A549 (cell line): Measurements from ENCODE around the gene MID1IP1. TPM values are rescaled to one million over a fixed set of nuclear protein-coding genes. Genes with fewer than 3 reads are reported as not detected.
A peak's percentile ranks its signal among the peaks of the same experiment; 100 is the strongest.

ENCODE experiments used
- ATAC-seq, 2 experiments: fragments of 200-7000 bp in 1 of 2; fragments of >200 bp in 1 of 2; cut with Nextera tagmentation in 1 of 2; cut with Tn5 transposase in 1 of 2; 3 replicates each; pipeline versions ENCODE4 v1.8.0 to v1.9.1; 2018 to 2020; ENCODE audit warnings: mild to moderate bottlenecking in 1 of 2, moderate library complexity in 1 of 2
- CTCF ChIA-PET: fragments of 300-600 bp; sonication (Branson Sonifier 250); formaldehyde crosslinking; extraction: SDS; loops from one replicate; lab custom pipeline; 2021; ENCODE audit warnings: antibody characterized with exemption, inconsistent platforms; lab: Yijun Ruan, JAX
- POLR2A ChIA-PET: fragments of 350-600 bp; formaldehyde crosslinking; extraction: SDS; loops from one replicate; lab custom pipeline; 2021; ENCODE audit warnings: antibody characterized with exemption, inconsistent platforms; lab: Yijun Ruan, JAX
- DNase-seq, 2 experiments: peaks; one replicate each; pipeline versions ENCODE4 v3.0.0 to v3.0.0-alpha.2; 2011 to 2016; ENCODE audit warnings: low read depth in 1 of 2, low spot score in 1 of 2
- FAIRE-seq: peaks from 2 replicates; lab custom pipeline; 2011; peaks lifted over from hg19 to GRCh38; lab: Jason Lieb, UNC
- H3K27ac ChIP-seq, 2 experiments: fragments of >200 bp; sonication (Bioruptor Twin); formaldehyde crosslinking; 3 replicates each; pipeline ENCODE4 v1.5.1; 2016 to 2017
- H3K4me1 ChIP-seq: fragments of >200 bp; sonication (Bioruptor Twin); formaldehyde crosslinking; 3 replicates; pipeline ENCODE4 v1.6.1; 2016
- H3K4me2 ChIP-seq: fragments of >200 bp; sonication (Bioruptor Twin); formaldehyde crosslinking; 3 replicates; pipeline ENCODE4 v1.6.1; 2016
- H3K4me3 ChIP-seq: fragments of >200 bp; sonication (Bioruptor Twin); formaldehyde crosslinking; 3 replicates; pipeline ENCODE4 v1.5.1; 2016
- H3K9me3 ChIP-seq: fragments of >200 bp; sonication (Bioruptor Twin); formaldehyde crosslinking; 3 replicates; pipeline ENCODE4 v1.6.1; 2016
- BCL3 ChIP-seq: fragments of >200 bp; sonication (Bioruptor Twin); formaldehyde crosslinking; IDR thresholded peaks from 3 replicates; pipeline ENCODE4 v1.6.1; 2016
- CBX2 ChIP-seq: fragments of 200-600 bp; sonication (generic); IDR thresholded peaks from 2 replicates; pipeline ENCODE4 v1.6.1; 2016; ENCODE audit warnings: low read depth, mild to moderate bottlenecking, borderline replicate concordance
- E2F6 ChIP-seq: IDR thresholded peaks from 2 replicates; pipeline ENCODE4 v1.6.1; 2012; ENCODE audit warnings: low read depth, borderline replicate concordance
- EHF ChIP-seq: fragments of 250-450 bp; sonication (Bioruptor Pico); IDR thresholded peaks from 2 replicates; pipeline ENCODE4 v1.5.0; 2020; ENCODE audit warnings: mild to moderate bottlenecking
- EHMT2 ChIP-seq: fragments of 200-600 bp; sonication (generic); IDR thresholded peaks from 2 replicates; pipeline ENCODE4 v1.6.1; 2016; ENCODE audit warnings: antibody characterized with exemption, low read depth, mild to moderate bottlenecking, moderate library complexity
- EP300 ChIP-seq, 2 experiments: fragments of >200 bp; sonication (Bioruptor Twin); formaldehyde crosslinking; IDR thresholded peaks; 2 replicates in 1 of 2; 3 replicates in 1 of 2; pipeline ENCODE4 v1.6.1; 2016 to 2017
- ESRRA ChIP-seq: fragments of 150-350 bp; IDR thresholded peaks from 2 replicates; pipeline ENCODE4 v1.6.1; 2014; ENCODE audit warnings: mild to moderate bottlenecking, low read length, borderline replicate concordance
- FOXS1 ChIP-seq: fragments of 250-450 bp; sonication (Bioruptor Pico); IDR thresholded peaks from 2 replicates; pipeline ENCODE4 v1.5.0; 2020; ENCODE audit warnings: mild to moderate bottlenecking, moderate library complexity
- HES2 ChIP-seq: fragments of >200 bp; sonication (Bioruptor Twin); formaldehyde crosslinking; IDR thresholded peaks from 2 replicates; pipeline ENCODE4 v1.6.1; 2016
- HOXA7 ChIP-seq: fragments of 250-450 bp; sonication (Bioruptor Pico); IDR thresholded peaks from 2 replicates; pipeline ENCODE4 v1.5.0; 2020; ENCODE audit warnings: mild to moderate bottlenecking, moderate library complexity
- HOXB5 ChIP-seq: fragments of 250-450 bp; sonication (Bioruptor Pico); IDR thresholded peaks from 2 replicates; pipeline ENCODE4 v1.5.0; 2020; ENCODE audit warnings: mild to moderate bottlenecking, moderate library complexity
- JUN ChIP-seq, 2 experiments: fragments of >200 bp; sonication (Bioruptor Twin); formaldehyde crosslinking; IDR thresholded peaks; 2 replicates in 1 of 2; 3 replicates in 1 of 2; pipeline ENCODE4 v1.6.1; 2016 to 2017
- JUNB ChIP-seq: fragments of >200 bp; sonication (Bioruptor Twin); formaldehyde crosslinking; IDR thresholded peaks from 2 replicates; pipeline ENCODE4 v1.6.1; 2016
- KDM5A ChIP-seq: fragments of 200-600 bp; sonication (generic); IDR thresholded peaks from 2 replicates; pipeline ENCODE4 v1.6.1; 2016; ENCODE audit warnings: antibody characterized with exemption, mild to moderate bottlenecking
- MAFK ChIP-seq: fragments of 450-650 bp; IDR thresholded peaks from 2 replicates; pipeline ENCODE4 v1.6.1; 2014; ENCODE audit not compliant: partially characterized antibody
- MAX ChIP-seq: IDR thresholded peaks from 2 replicates; pipeline ENCODE4 v1.6.1; 2012
- MYC ChIP-seq: IDR thresholded peaks from 2 replicates; pipeline ENCODE4 v1.6.1; 2012; ENCODE audit warnings: mild to moderate bottlenecking, inconsistent platforms, low read length, improper control_type of control experiment, borderline replicate concordance
- NFE2L2 ChIP-seq: fragments of 150-350 bp; conservative IDR thresholded peaks from 2 replicates; pipeline ENCODE4 v1.6.1; 2014; ENCODE audit warnings: low read length
- NPAS2 ChIP-seq: fragments of 250-450 bp; sonication (Bioruptor Pico); IDR thresholded peaks from 2 replicates; pipeline ENCODE4 v1.8.0; 2022; ENCODE audit warnings: mild to moderate bottlenecking, moderate library complexity, borderline replicate concordance
- PHF8 ChIP-seq: fragments of 200-600 bp; sonication (generic); IDR thresholded peaks from 2 replicates; pipeline ENCODE4 v1.6.1; 2016; ENCODE audit warnings: low read depth, mild to moderate bottlenecking, antibody characterized with exemption, moderate library complexity, borderline replicate concordance
- POLR2A ChIP-seq: IDR thresholded peaks from 2 replicates; pipeline ENCODE4 v1.6.1; 2012; ENCODE audit warnings: mild to moderate bottlenecking, low read length
- RARB ChIP-seq: fragments of 250-450 bp; sonication (Bioruptor Pico); IDR thresholded peaks from 2 replicates; pipeline ENCODE4 v1.8.0; 2021; ENCODE audit warnings: mild to moderate bottlenecking, moderate library complexity
- RFX5 ChIP-seq: fragments of 450-650 bp; IDR thresholded peaks from 2 replicates; pipeline ENCODE4 v1.7.1; 2014; ENCODE audit warnings: antibody characterized with exemption, mild to moderate bottlenecking, moderate library complexity
- RNF2 ChIP-seq: fragments of 200-600 bp; sonication (generic); IDR thresholded peaks from 2 replicates; pipeline ENCODE4 v1.6.1; 2016; ENCODE audit warnings: low read depth, mild to moderate bottlenecking, antibody characterized with exemption, moderate library complexity, borderline replicate concordance
- SMC3 ChIP-seq: fragments of >200 bp; sonication (Bioruptor Twin); formaldehyde crosslinking; IDR thresholded peaks from 3 replicates; pipeline ENCODE4 v1.6.1; 2018; ENCODE audit warnings: inconsistent platforms
- SREBF2 ChIP-seq: fragments of 450-650 bp; IDR thresholded peaks from 2 replicates; pipeline ENCODE4 v1.6.1; 2014; ENCODE audit warnings: mild to moderate bottlenecking, moderate library complexity
- TFCP2L1 ChIP-seq: fragments of 250-450 bp; sonication (Bioruptor Pico); IDR thresholded peaks from 2 replicates; pipeline ENCODE4 v1.5.0; 2021; ENCODE audit warnings: mild to moderate bottlenecking
- TP53 ChIP-seq: fragments of 250-450 bp; sonication (Bioruptor Pico); IDR thresholded peaks from 2 replicates; pipeline ENCODE4 v1.5.0; 2021; ENCODE audit warnings: mild to moderate bottlenecking, moderate library complexity
- ZFP36 ChIP-seq: fragments of 450-650 bp; IDR thresholded peaks from 2 replicates; pipeline ENCODE4 v1.6.1; 2014; ENCODE audit warnings: borderline replicate concordance; ENCODE audit not compliant: partially characterized antibody
- ZNF302 ChIP-seq: fragments of 250-450 bp; sonication (Bioruptor Pico); IDR thresholded peaks from 2 replicates; pipeline ENCODE4 v1.9.0; 2021; ENCODE audit warnings: inconsistent platforms, mild to moderate bottlenecking, moderate library complexity
- ZSCAN20 ChIP-seq: fragments of 250-450 bp; sonication (Bioruptor Pico); IDR thresholded peaks from 2 replicates; pipeline ENCODE4 v1.8.0; 2022; ENCODE audit warnings: mild to moderate bottlenecking, moderate library complexity
- WGBS: methylation state at CpG from one replicate; pipeline ENCODE4 v1.1.6; 2017; ENCODE audit errors: missing lambda C conversion rate; 5-methylcytosine and 5-hydroxymethylcytosine counted together
- polyA plus RNA-seq, 4 experiments: library from polyadenylated mRNA; depleted of rRNA in 3 of 4; stranded (reverse); fragments of >200 nt; fragmentation: RNase III in 1 of 4; extraction: RNeasy Plus Mini Kit Qiagen cat#74134 plus additional on column Dnase treatment in 1 of 4; gene quantifications; 2 replicates in 3 of 4; 3 replicates in 1 of 4; pipeline ENCODE4 v1.2.3, GENCODE V29; 2011 to 2017

The MID1IP1 gene
- polyA plus RNA-seq, 2 of the 4 experiments (the other 2 are of a cell fraction) = 40.1 to 56.5 TPM

- 50% methylated on average over 7 of the region's 7 CpGs for WGBS
- Histone ChIP-seq H3K27ac (peak overlapping the region; percentile 98 to 100), H3K9me3 (no peaks in the 10 kb centered on the region), H3K4me2 (peak overlapping the region; percentile 99), H3K4me1 (peaks cover 31% of the 10 kb centered on the region), H3K4me3 (peak overlapping the region; percentile 78)
- TF ChIP-seq MAX (no peak), SREBF2 (no peak), EHMT2 (no peak), HES2 (no peak), JUN (IDR thresholded peaks at IDR 0.05) (no peak), CBX2 (no peak), MYC (no peak), TFCP2L1 (CRISPR knock-in tag) (no peak), FOXS1 (CRISPR knock-in tag) (no peak), JUNB (no peak), PHF8 (no peak), E2F6 (no peak), ZNF302 (CRISPR knock-in tag) (no peak), RARB (CRISPR knock-in tag) (no peak), TP53 (CRISPR knock-in tag) (no peak)
- ChIA-PET POLR2A (interaction anchor here (1.1 kb wide), 1 partner anchor 13 kb away, joined by 3 read pairs; no protein-coding TSS in a partner anchor), CTCF (no interaction called here)
- FAIRE-seq (peak; percentile 61), ATAC-seq (no peak), DNase-seq (no peak)
These were observed 5.8 kb downstream of the MID1IP1 start for GRCh38 chrX:38806875-38807621.

- peaks cover 27% of the 10 kb centered on the region for H3K4me1 ChIP-seq
- H3K4me2 ChIP-seq = peak overlapping the region; percentile 99; the same call in 2 of the 3 replicates
- ATAC-seq (no peak), DNase-seq (no peak), FAIRE-seq (no peak)
- H3K4me3 ChIP-seq = no peak overlapping the region
- no peaks in the 10 kb centered on the region for H3K9me3 ChIP-seq
- TF ChIP-seq E2F6 = no peak
- TF ChIP-seq RFX5 = no peak
- no peak for TF ChIP-seq SMC3
- TF ChIP-seq ESRRA = no peak
- no peak for TF ChIP-seq BCL3
- no peak for TF ChIP-seq HOXA7 (CRISPR knock-in tag)
- no peak for TF ChIP-seq NPAS2 (CRISPR knock-in tag)
- TF ChIP-seq RNF2 = no peak
- no peak for TF ChIP-seq NFE2L2
- no peak for TF ChIP-seq KDM5A
- TF ChIP-seq ZNF302 (CRISPR knock-in tag) = no peak
- no peak for TF ChIP-seq HOXB5
- TF ChIP-seq POLR2A = no peak
- TF ChIP-seq MAFK = no peak
- no peak for TF ChIP-seq EP300 (IDR thresholded peaks at IDR 0.05)
- no peak for TF ChIP-seq ZFP36
- no peak for TF ChIP-seq ZSCAN20
- TF ChIP-seq MAX = no peak
- TF ChIP-seq EHF (CRISPR knock-in tag) = no peak
- POLR2A ChIA-PET = no interaction called here
- CTCF ChIA-PET = no interaction called here
- H3K27ac ChIP-seq = no peak overlapping the region
These were observed 6.6 kb downstream of the MID1IP1 start for GRCh38 chrX:38807873-38808272.
